Measurements from ENCODE around the gene IFNA5. TPM values are rescaled to one million over a fixed set of nuclear protein-coding genes. Genes with fewer than 3 reads are reported as not detected.

The IFNA5 gene
- total RNA-seq, 3 donors from 2014 or later = 0.41 TPM; not detected in 2

- no peak for TF ChIP-seq CTCF (IDR thresholded peaks at IDR 0.05)
- Histone ChIP-seq H3K4me3 (no peak overlapping the region), H3K9me3 (no peaks in the 10 kb centered on the region), H3K4me1 (ENCODE audit: low read depth) (no peaks in the 10 kb centered on the region), H3K36me3 (ENCODE audit: low read depth) (no peaks in the 10 kb centered on the region)
- no peak for ATAC-seq
- no peak for DNase-seq
- intact Hi-C loops (cut with DNase I, micrococcal nuclease) = no loop called here
These were observed 9.0 kb upstream of the IFNA5 start for GRCh38 chr9:21314152-21314551.

GRCh38 chr9:21311889-21312288 is 6.8 kb upstream of the IFNA5 start:
- ATAC-seq = no peak
- Histone ChIP-seq H3K9me3 (no peaks in the 10 kb centered on the region), H3K36me3 (ENCODE audit: low read depth) (no peaks in the 10 kb centered on the region), H3K4me1 (ENCODE audit: low read depth) (no peaks in the 10 kb centered on the region), H3K4me3 (no peak overlapping the region)
- intact Hi-C loops (cut with DNase I, micrococcal nuclease) = no loop called here
- no peak for DNase-seq
- TF ChIP-seq CTCF (IDR thresholded peaks at IDR 0.05) = no peak

GRCh38 chr9:21295992-21296391 is 9.1 kb downstream of the IFNA5 start:
- no peak for TF ChIP-seq CTCF (IDR thresholded peaks at IDR 0.05)
- Histone ChIP-seq H3K4me3 (no peak overlapping the region), H3K9me3 (no peaks in the 10 kb centered on the region), H3K4me1 (ENCODE audit: low read depth) (no peaks in the 10 kb centered on the region), H3K36me3 (ENCODE audit: low read depth) (no peaks in the 10 kb centered on the region)
- no peak for ATAC-seq
- no peak for DNase-seq
- intact Hi-C loops (cut with DNase I, micrococcal nuclease) = no loop called here

GRCh38 chr9:21294904-21295538 is 10.1 kb downstream of the IFNA5 start:
- H3K4me3 ChIP-seq = no peak overlapping the region
- DNase-seq (no peak), ATAC-seq (no peak)
- no peaks in the 10 kb centered on the region for H3K4me1 ChIP-seq (ENCODE audit: low read depth)
- TF ChIP-seq CTCF (IDR thresholded peaks at IDR 0.05) = no peak
- intact Hi-C loops (cut with DNase I, micrococcal nuclease) = no loop called here
- no peaks in the 10 kb centered on the region for H3K9me3 ChIP-seq
- H3K36me3 ChIP-seq (ENCODE audit: low read depth) = no peaks in the 10 kb centered on the region

GRCh38 chr9:21294364-21294774 is 10.7 kb downstream of the IFNA5 start:
- intact Hi-C loops (cut with DNase I, micrococcal nuclease) = no loop called here
- ATAC-seq (no peak), DNase-seq (no peak)
- no peak for TF ChIP-seq CTCF (IDR thresholded peaks at IDR 0.05)
- Histone ChIP-seq H3K4me1 (ENCODE audit: low read depth) (no peaks in the 10 kb centered on the region), H3K36me3 (ENCODE audit: low read depth) (no peaks in the 10 kb centered on the region), H3K4me3 (no peak overlapping the region), H3K9me3 (no peaks in the 10 kb centered on the region)

GRCh38 chr9:21289848-21290247 is 15.3 kb downstream of the IFNA5 start:
- Histone ChIP-seq H3K9me3 (no peaks in the 10 kb centered on the region), H3K4me3 (no peak overlapping the region), H3K36me3 (ENCODE audit: low read depth) (no peaks in the 10 kb centered on the region), H3K4me1 (ENCODE audit: low read depth) (no peaks in the 10 kb centered on the region)
- intact Hi-C loops (cut with DNase I, micrococcal nuclease) = no loop called here
- ATAC-seq = no peak
- TF ChIP-seq CTCF (IDR thresholded peaks at IDR 0.05) = no peak
- DNase-seq = no peak

Data from mucosa of descending colon (tissue), 3 donors.